GM12864 (cell line): ENCODE data around the gene FASN.

ENCODE experiments used
- DNase-seq: peaks from one replicate; pipeline ENCODE4 v3.0.0-alpha.2; 2011; ENCODE audit warnings: low read depth
- H3K4me3 ChIP-seq: 2 replicates; pipeline ENCODE4 v1.5.1; 2011; ENCODE audit warnings: mild to moderate bottlenecking, low read depth, low read length, control low read depth
- TF ChIP-seq, protein P1 (sequence below): IDR thresholded peaks from 2 replicates; pipeline ENCODE4 v1.5.1; 2011; ENCODE audit warnings: low read depth, mild to moderate bottlenecking, moderate library complexity, low read length, control low read depth, inconsistent platforms; ENCODE audit errors: missing control alignments

FASN gene

DNA sequence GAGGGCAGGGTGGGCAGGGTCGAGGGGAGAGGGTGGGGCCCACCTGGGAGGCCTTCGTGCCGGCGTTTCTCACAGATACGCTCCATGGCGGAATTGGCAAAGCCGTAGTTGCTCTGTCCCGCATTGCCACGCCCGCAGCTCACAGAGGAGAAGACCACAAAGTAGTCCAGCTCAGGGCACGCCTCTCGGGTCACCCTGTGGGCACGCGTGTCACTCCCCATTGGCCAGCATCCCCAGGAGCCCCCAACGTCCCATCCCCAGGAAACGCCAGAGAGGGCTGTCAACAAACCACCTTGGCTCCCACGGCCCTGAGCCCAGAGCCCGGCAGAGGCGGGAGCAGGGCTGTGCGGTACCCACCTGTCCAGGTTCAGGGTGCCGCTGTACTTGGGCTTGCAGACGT, 16.1 kb downstream of the FASN start:
- H3K4me3 ChIP-seq: no peak overlapping the region
- no peak for DNase-seq
- TF ChIP-seq, protein P1, sequence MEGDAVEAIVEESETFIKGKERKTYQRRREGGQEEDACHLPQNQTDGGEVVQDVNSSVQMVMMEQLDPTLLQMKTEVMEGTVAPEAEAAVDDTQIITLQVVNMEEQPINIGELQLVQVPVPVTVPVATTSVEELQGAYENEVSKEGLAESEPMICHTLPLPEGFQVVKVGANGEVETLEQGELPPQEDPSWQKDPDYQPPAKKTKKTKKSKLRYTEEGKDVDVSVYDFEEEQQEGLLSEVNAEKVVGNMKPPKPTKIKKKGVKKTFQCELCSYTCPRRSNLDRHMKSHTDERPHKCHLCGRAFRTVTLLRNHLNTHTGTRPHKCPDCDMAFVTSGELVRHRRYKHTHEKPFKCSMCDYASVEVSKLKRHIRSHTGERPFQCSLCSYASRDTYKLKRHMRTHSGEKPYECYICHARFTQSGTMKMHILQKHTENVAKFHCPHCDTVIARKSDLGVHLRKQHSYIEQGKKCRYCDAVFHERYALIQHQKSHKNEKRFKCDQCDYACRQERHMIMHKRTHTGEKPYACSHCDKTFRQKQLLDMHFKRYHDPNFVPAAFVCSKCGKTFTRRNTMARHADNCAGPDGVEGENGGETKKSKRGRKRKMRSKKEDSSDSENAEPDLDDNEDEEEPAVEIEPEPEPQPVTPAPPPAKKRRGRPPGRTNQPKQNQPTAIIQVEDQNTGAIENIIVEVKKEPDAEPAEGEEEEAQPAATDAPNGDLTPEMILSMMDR: no peak

DNA sequence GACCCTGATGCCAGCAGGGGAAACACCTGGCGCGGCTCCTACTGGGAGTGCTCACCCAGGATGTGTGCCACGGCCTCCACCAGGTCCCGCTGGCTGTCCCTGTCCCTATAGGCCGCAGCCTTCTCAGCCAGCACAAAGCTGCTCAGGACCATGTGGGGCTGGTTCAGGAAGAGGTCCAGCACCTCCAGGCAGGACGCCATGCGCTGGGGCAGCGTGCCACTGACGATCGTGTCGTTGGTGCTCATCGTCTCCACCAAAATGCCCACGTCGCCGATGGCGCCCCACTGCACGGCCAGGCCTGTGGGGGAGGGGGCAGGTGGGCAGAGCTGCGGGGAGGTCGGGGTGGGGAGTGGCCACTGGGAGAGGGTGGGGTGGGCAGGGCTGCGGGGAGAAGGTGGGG, 16.5 kb downstream of the FASN start:
- TF ChIP-seq, protein P1: no peak
- H3K4me3 ChIP-seq: no peak overlapping the region
- no peak for DNase-seq

DNA sequence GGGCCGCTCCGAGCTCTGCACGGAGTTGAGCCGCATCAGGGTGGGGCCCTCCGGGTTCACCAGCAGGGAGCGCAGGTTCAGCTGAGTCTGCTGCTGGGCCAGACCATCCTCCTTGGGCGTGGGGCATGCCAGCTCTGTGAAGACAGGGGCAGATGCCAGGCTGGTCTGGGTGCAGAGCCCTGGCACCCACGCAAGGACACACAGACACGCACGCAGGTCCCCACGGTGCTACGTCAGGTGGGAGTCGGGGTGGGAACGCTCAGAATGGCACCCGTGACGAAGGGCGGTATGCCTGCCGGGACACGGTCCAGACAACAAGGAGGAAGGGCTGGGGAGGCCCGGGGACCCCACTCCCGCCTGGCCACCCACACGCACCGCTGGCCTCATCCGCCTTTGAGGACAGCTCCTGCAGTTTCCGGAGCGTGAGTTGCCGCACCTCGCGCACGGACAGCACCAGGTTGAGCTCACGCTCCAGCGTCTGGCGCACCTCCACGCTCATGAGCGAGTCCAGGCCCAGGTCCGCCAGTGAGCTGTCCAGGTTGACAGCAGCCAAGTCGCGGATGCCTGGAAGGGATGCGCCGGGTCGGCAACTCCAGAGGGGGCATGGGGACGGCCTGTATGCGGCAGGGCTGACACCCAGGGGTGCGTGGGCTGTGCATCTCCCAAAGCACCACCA, 17.1 kb downstream of the FASN start:
- H3K4me3 ChIP-seq: no peak overlapping the region
- DNase-seq: no peak
- TF ChIP-seq, protein P1: no peak

- no peak for DNase-seq
- H3K4me3 ChIP-seq: no peak overlapping the region
- TF ChIP-seq, protein P1: no peak
Observed at GRCh38 chr17:82080048-82080788, 17.8 kb downstream of the FASN start.

DNA sequence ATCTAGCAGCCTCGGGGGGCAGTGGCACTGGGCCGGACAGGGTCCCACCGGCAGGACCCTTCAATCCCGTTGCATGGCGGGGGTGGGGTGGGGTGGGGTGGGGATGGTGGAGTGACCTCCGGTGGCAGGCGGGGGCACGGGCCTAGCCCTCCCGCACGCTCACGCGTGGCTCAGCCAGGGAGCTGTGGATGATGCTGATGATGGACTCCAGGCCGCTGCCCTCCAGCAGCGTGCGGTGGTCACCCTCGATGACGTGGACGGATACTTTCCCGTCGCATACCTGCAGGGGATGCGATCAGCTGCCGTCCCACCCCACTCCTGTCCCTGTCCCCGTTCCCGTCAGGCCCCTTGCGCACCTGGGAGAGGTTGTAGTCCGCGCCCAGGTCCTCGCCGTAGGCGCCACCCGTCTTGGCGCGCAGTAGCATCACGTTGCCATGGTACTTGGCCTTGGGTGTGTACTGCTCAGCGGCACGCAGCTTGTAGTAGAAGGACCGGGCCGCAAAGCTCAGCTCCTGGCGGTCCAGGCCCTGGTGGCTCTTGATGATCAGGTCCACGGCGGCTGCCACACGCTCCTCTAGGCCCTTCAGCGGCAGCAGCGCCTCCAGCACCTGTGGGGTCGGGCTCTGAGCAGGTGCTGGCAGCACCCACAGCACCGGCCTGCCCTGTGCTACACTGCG, 18.9 kb downstream of the FASN start:
- TF ChIP-seq, protein P1: no peak
- DNase-seq: no peak
- H3K4me3 ChIP-seq: no peak overlapping the region

DNA sequence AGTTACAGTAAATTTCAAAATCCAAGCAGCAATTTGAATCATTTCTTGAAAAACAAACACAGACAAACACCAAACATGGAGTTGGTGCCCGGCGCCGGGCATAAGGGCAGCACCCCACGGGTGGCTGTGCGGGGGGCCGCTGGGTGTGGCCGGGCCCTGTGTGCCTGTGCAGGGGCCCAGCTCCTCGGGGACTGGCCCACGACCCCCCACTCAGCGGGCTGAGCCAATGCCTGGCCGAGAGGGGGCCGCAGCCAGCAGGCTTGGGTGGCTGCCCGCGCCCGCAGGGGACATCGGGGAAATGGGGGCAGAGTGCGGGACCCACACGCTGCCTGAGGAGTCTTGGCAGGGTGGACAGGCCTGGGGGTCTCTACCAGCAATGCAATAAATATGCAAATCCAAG, 19.6 kb downstream of the FASN start:
- H3K4me3 ChIP-seq: no peak overlapping the region
- no peak for DNase-seq
- TF ChIP-seq, protein P1: no peak
